K562 (cell line): Measurements from ENCODE around the gene TRIM36. TPM values are rescaled to one million over a fixed set of nuclear protein-coding genes. Genes with fewer than 3 reads are reported as not detected.

Experiments used
- ATAC-seq: fragments of 200-7000 bp; cut with Tn5 transposase; 3 replicates; pipeline ENCODE4 v1.9.1; 2020; ENCODE audit warnings: moderate library complexity
- BruUV-seq: library from RNA; stranded (reverse); fragments of 400-500 nt; replicated peaks from 2 replicates; lab custom pipeline; 2021; lab: Mats Ljungman, UMichigan
- CTCF ChIA-PET: fragments of 300-600 bp; formaldehyde crosslinking; extraction: SDS; loops from one replicate; lab custom pipeline; 2021; ENCODE audit warnings: low intra/inter-chr PET ratio; lab: Yijun Ruan, JAX
- POLR2A ChIA-PET: fragments of 300-600, 350-650 bp; sonication (Branson Sonifier 250); formaldehyde crosslinking; extraction: SDS; loops from one replicate; lab custom pipeline; 2021; ENCODE audit warnings: antibody characterized with exemption, inconsistent platforms; lab: Yijun Ruan, JAX
- DNase-seq, 4 experiments: peaks; one replicate each; pipeline versions ENCODE4 v3.0.0 to v3.0.0-alpha.2; 2011 to 2018; ENCODE audit warnings: low spot score in 3 of 4, mixed read lengths in 3 of 4; ENCODE audit errors: extremely low read depth in 1 of 4
- FAIRE-seq: peaks from 2 replicates; lab custom pipeline; 2011; peaks lifted over from hg19 to GRCh38; lab: Jason Lieb, UNC
- H2AFZ ChIP-seq: 2 replicates; pipeline ENCODE4 v1.6.0; 2011; ENCODE audit warnings: low read depth, low read length, control low read depth, inconsistent platforms
- H3K27ac ChIP-seq: fragments of 200-600 bp; 3 replicates; pipeline ENCODE4 v1.8.0; 2011; ENCODE audit warnings: low read depth, mild to moderate bottlenecking, control low read depth, inconsistent platforms, low read length, moderate library complexity, mixed read lengths; ENCODE audit errors: extremely low read depth
- H3K27me3 ChIP-seq, 2 experiments: fragments of 300-600 bp in 1 of 2; 2 replicates in 1 of 2; 3 replicates in 1 of 2; pipeline versions ENCODE4 v1.6.0 to v1.8.0; 2011; ENCODE audit warnings: inconsistent platforms in 2 of 2, low read length in 2 of 2, mild to moderate bottlenecking in 1 of 2, mixed read lengths in 1 of 2, moderate library complexity in 1 of 2; ENCODE audit not compliant: control insufficient read depth in 2 of 2, insufficient read depth in 2 of 2
- H3K36me3 ChIP-seq: fragments of 300-600 bp; 3 replicates; pipeline ENCODE4 v1.8.0; 2011; ENCODE audit warnings: mild to moderate bottlenecking, low read length, inconsistent platforms; ENCODE audit not compliant: control insufficient read depth, insufficient read depth
- H3K4me1 ChIP-seq, 2 experiments: fragments of 200-600 bp in 1 of 2; replicated peaks in 1 of 2; 2 replicates in 1 of 2; 3 replicates in 1 of 2; pipeline versions ENCODE4 v1.5.1 to v1.8.0; 2011; ENCODE audit warnings: inconsistent platforms in 2 of 2, low read length in 2 of 2, mild to moderate bottlenecking in 1 of 2, mixed read lengths in 1 of 2, moderate library complexity in 1 of 2; ENCODE audit not compliant: control insufficient read depth in 2 of 2, insufficient read depth in 2 of 2
- H3K4me2 ChIP-seq: 2 replicates; pipeline ENCODE4 v1.6.1; 2011; ENCODE audit warnings: low read length, control low read depth, inconsistent platforms, mixed read lengths; ENCODE audit not compliant: insufficient read depth
- H3K4me3 ChIP-seq: fragments of 200-600 bp; sonication (generic), shearing (Covaris generic); 2 replicates; pipeline ENCODE4 v1.5.1; 2016; ENCODE audit warnings: control low read depth, inconsistent platforms
- H3K79me2 ChIP-seq: fragments of 200-600 bp; 3 replicates; pipeline ENCODE4 v1.8.0; 2011; ENCODE audit warnings: low read length, inconsistent platforms; ENCODE audit not compliant: control insufficient read depth, insufficient read depth
- H3K9ac ChIP-seq, 2 experiments: 2 replicates each; pipeline versions ENCODE4 v1.6.0 to v1.6.1; 2011; ENCODE audit warnings: low read depth in 2 of 2, low read length in 2 of 2, control low read depth in 1 of 2, inconsistent platforms in 1 of 2, mild to moderate bottlenecking in 1 of 2, mixed read lengths in 1 of 2; ENCODE audit not compliant: insufficient read depth in 1 of 2
- H3K9me1 ChIP-seq: one replicate; pipeline ENCODE4 v1.6.0; 2011; ENCODE audit warnings: inconsistent platforms, mild to moderate bottlenecking, low read length, moderate library complexity; ENCODE audit not compliant: control insufficient read depth, insufficient read depth
- H3K9me3 ChIP-seq: replicated peaks from 2 replicates; pipeline ENCODE4 v1.5.1; 2011; ENCODE audit warnings: low read depth, low read length, inconsistent platforms; ENCODE audit not compliant: control insufficient read depth, insufficient read depth
- H4K20me1 ChIP-seq: replicated peaks from 2 replicates; pipeline ENCODE4 v1.6.1; 2011; ENCODE audit warnings: low read length, inconsistent platforms, mixed read lengths; ENCODE audit not compliant: control insufficient read depth, insufficient read depth
- NFIX ChIP-seq: fragments of 250-450 bp; sonication (Bioruptor Pico); IDR thresholded peaks from 2 replicates; pipeline ENCODE4 v1.4.0; 2020; ENCODE audit warnings: low read depth, mild to moderate bottlenecking, moderate library complexity
- NFXL1 ChIP-seq: fragments of 450-650 bp; formaldehyde crosslinking; IDR thresholded peaks from 2 replicates; pipeline ENCODE4 v1.4.0; 2021; ENCODE audit warnings: mild to moderate bottlenecking
- SRF ChIP-seq, 2 experiments: fragments of 250-450, 450-650 bp in 1 of 2; sonication (Bioruptor Pico) in 1 of 2; sonication (generic) in 1 of 2; formaldehyde crosslinking; IDR thresholded peaks; 2 replicates each; pipeline versions ENCODE4 v1.5.0 to v1.5.1; 2020 to 2022; ENCODE audit warnings: mild to moderate bottlenecking in 1 of 2, missing genetic modification reagents in 1 of 2
- TCFL5 ChIP-seq: fragments of 250-450 bp; sonication (Bioruptor Pico); conservative IDR thresholded peaks from 2 replicates; pipeline ENCODE4 v1.6.1; 2021; ENCODE audit warnings: mild to moderate bottlenecking, moderate library complexity, matching md5 sums
- ZMIZ1 ChIP-seq, 2 experiments: fragments of 150-350 bp in 1 of 2; IDR thresholded peaks; 2 replicates each; pipeline ENCODE4 v1.6.1; 2012 to 2016; ENCODE audit warnings: low read depth in 2 of 2, low read length in 2 of 2, mild to moderate bottlenecking in 1 of 2, moderate library complexity in 1 of 2
- ZNF764 ChIP-seq: fragments of 250-450 bp; sonication (Bioruptor Pico); IDR thresholded peaks from 2 replicates; pipeline ENCODE4 v1.4.0; 2020; ENCODE audit warnings: low read depth, mild to moderate bottlenecking, moderate library complexity
- WGBS: fragments of 100-300 bp; shearing (Covaris generic); methylation state at CpG from one replicate; pipeline ENCODE4 v1.1.6; 2016; ENCODE audit warnings: low coverage, mixed read lengths; ENCODE audit not compliant: insufficient coverage; ENCODE audit errors: missing lambda C conversion rate; 5-methylcytosine and 5-hydroxymethylcytosine counted together
- in situ Hi-C: fragments of 300-500 bp; cut with MboI; formaldehyde crosslinking; loops from 4 replicates; pipeline ENCODE4 v1.15.0; 2018; ENCODE audit warnings: inconsistent platforms, mixed read lengths
- intact Hi-C: fragments of 100-400 bp; cut with micrococcal nuclease; formaldehyde crosslinking; loops from 2 replicates; pipeline ENCODE4 v1.14.2; 2022
- polyA plus RNA-seq, 8 experiments: library from polyadenylated mRNA; depleted of rRNA in 4 of 8; stranded (reverse) in 5 of 8; unstranded in 3 of 8; fragments of >200 nt; fragmentation: Nextera tagmentation in 2 of 8; fragmentation: Illumina TruSeq in 1 of 8; extraction: Ambion mirVana in 2 of 8; extraction: Trizol in 1 of 8; gene quantifications; 2 replicates each; pipeline versions ENCODE4 v1.2.1 to v1.2.3, GENCODE V29; 2011 to 2014; ENCODE audit warnings: inconsistent platforms in 1 of 8, missing spikeins in 1 of 8
- total RNA-seq, 7 experiments: library from RNA; depleted of rRNA in 6 of 7; stranded (reverse); fragments of >200 nt in 6 of 7; fragmentation: Illumina TruSeq in 2 of 7; extraction: Trizol in 2 of 7; gene quantifications; 2 replicates each; pipeline versions ENCODE4 v1.2.1 to v1.2.3, GENCODE V29; 2011 to 2021; ENCODE audit warnings: low replicate concordance in 1 of 7

The TRIM36 gene
- total and polyA plus RNA-seq, 9 of the 15 experiments (the other 6 are each of a cell fraction or from before 2014, with no cell fraction given) = 0.10 to 0.71 (median 0.31) TPM

GRCh38 chr5:115087951-115088350 is 81.8 kb downstream of the TRIM36 start:
- Histone ChIP-seq H3K4me1 (no peaks in the 10 kb centered on the region; a peak in 1 of 5 replicates), H4K20me1 (no peaks in the 10 kb centered on the region), H3K27ac (no peak overlapping the region), H3K4me2 (no peak overlapping the region), H3K79me2 (no peaks in the 10 kb centered on the region), H3K9me3 (no peaks in the 10 kb centered on the region), H3K9ac (no peak overlapping the region), H3K36me3 (no peaks in the 10 kb centered on the region), H3K4me3 (no peak overlapping the region), H2AFZ (no peak overlapping the region), H3K9me1 (no peaks in the 10 kb centered on the region), H3K27me3 (no peaks in the 10 kb centered on the region)
- POLR2A ChIA-PET = interaction anchor here (0.8 kb wide), 1 partner anchor 421 kb away, joined by 3 read pairs; no protein-coding TSS in a partner anchor
- DNase-seq (no peak), ATAC-seq (no peak), FAIRE-seq (no peak)
- WGBS = 0% methylated on average over 3 of the region's 3 CpGs
- intact Hi-C loops = no loop called here
- CTCF ChIA-PET = no interaction called here
- TF ChIP-seq SRF (CRISPR knock-in tag; IDR thresholded peaks at IDR 0.05) = no peak
- in situ Hi-C loops = no loop called here
- BruUV-seq = no TSS peak

GRCh38 chr5:115086473-115086872 is 83.2 kb downstream of the TRIM36 start:
- BruUV-seq = no TSS peak
- Histone ChIP-seq H3K4me3 (no peak overlapping the region), H3K9me1 (no peaks in the 10 kb centered on the region), H4K20me1 (no peaks in the 10 kb centered on the region), H2AFZ (no peak overlapping the region), H3K9me3 (no peaks in the 10 kb centered on the region), H3K36me3 (no peaks in the 10 kb centered on the region), H3K9ac (no peak overlapping the region)
- ATAC-seq (no peak), DNase-seq (no peak)
- POLR2A ChIA-PET = no interaction called here
- intact Hi-C loops = no loop called here
- TF ChIP-seq ZMIZ1 (IDR thresholded peaks at IDR 0.05; ENCODE audit: low read depth in 2 of 2, low read length in 2 of 2) (no peak), TCFL5 (CRISPR knock-in tag) (no peak), ZNF764 (CRISPR knock-in tag) (no peak), NFXL1 (CRISPR knock-in tag) (no peak), NFIX (CRISPR knock-in tag) (no peak)
- TF ChIP-seq, all 486 proteins: peak for 0
- FAIRE-seq = no peak
- CTCF ChIA-PET = no interaction called here
- H3K79me2 ChIP-seq = no peaks in the 10 kb centered on the region
- in situ Hi-C loops = no loop called here
- WGBS = 0% methylated on average over 1 of the region's 1 CpG
- no peaks in the 10 kb centered on the region; a peak in 1 of 5 replicates for H3K4me1 ChIP-seq
- H3K27ac ChIP-seq = no peak overlapping the region
- no peaks in the 10 kb centered on the region for H3K27me3 ChIP-seq
- no peak overlapping the region for H3K4me2 ChIP-seq
